HCT116 (cell line): ENCODE data around the gene TSC22D1. TPM values are rescaled to one million over a fixed set of nuclear protein-coding genes. Genes with fewer than 3 reads are reported as not detected.
A peak's percentile ranks its signal among the peaks of the same experiment; 100 is the strongest.

ENCODE experiments used
- ATAC-seq: fragments of 200-7000 bp; cut with Tn5 transposase; 2 replicates; pipeline ENCODE4 v1.9.1; 2020; ENCODE audit warnings: mild to moderate bottlenecking, moderate library complexity
- BruUV-seq: library from RNA; stranded (reverse); fragments of 400-500 nt; replicated peaks from 2 replicates; lab custom pipeline; 2021; lab: Mats Ljungman, UMichigan
- CTCF ChIA-PET: fragments of 300-600 bp; sonication (Branson Sonifier 250); formaldehyde crosslinking; loops from one replicate; lab custom pipeline; 2021; ENCODE audit warnings: antibody characterized with exemption; lab: Charles Lee
- POLR2A ChIA-PET: fragments of 300-600, 350-600 bp; sonication (Branson Sonifier 250); formaldehyde crosslinking; loops from one replicate; lab custom pipeline; 2021; ENCODE audit warnings: antibody characterized with exemption; lab: Charles Lee
- RAD21 ChIA-PET, 2 experiments: fragments of 300-600 bp; sonication (Branson Sonifier 250); formaldehyde crosslinking; loops; one replicate each; lab custom pipeline; 2023; ENCODE audit warnings: low total read pairs in 2 of 2; ENCODE audit not compliant: uncharacterized antibody in 2 of 2, unreplicated experiment in 2 of 2, low non-redundant PET in 1 of 2; lab: Charles Lee
- DNase-seq: peaks from one replicate; pipeline ENCODE4 v3.0.0-alpha.2; 2010; ENCODE audit warnings: low read depth, low spot score
- H2AFZ ChIP-seq: fragments of 200-600 bp; shearing (Covaris generic), sonication (generic); 2 replicates; pipeline ENCODE4 v1.6.1; 2017; ENCODE audit warnings: low read depth, mixed run types, mixed read lengths, antibody characterized with exemption, low read length; ENCODE audit not compliant: poor library complexity, severe bottlenecking
- H3K27ac ChIP-seq: 2 replicates; pipeline ENCODE4 v1.5.1; 2012; ENCODE audit warnings: low read depth, low read length
- H3K27me3 ChIP-seq: fragments of 200-600 bp; sonication (generic); 2 replicates; pipeline ENCODE4 v1.6.1; 2016; ENCODE audit warnings: mixed run types, low read length, mixed read lengths; ENCODE audit not compliant: insufficient read depth
- H3K36me3 ChIP-seq, 2 experiments: fragments of 200-500 bp in 1 of 2; fragments of 200-600 bp in 1 of 2; sonication (Bioruptor generic) in 1 of 2; sonication (generic) in 1 of 2; 2 replicates each; pipeline versions ENCODE4 v1.5.1 to v1.6.1; 2014 to 2016; ENCODE audit warnings: low read length in 2 of 2, inconsistent platforms in 1 of 2, mixed read lengths in 1 of 2, mixed run types in 1 of 2; ENCODE audit not compliant: insufficient read depth in 2 of 2, control insufficient read depth in 1 of 2
- H3K4me1 ChIP-seq, 2 experiments: fragments of 200-600 bp in 1 of 2; sonication (generic) in 1 of 2; 2 replicates each; pipeline versions ENCODE4 v1.5.1 to v1.6.1; 2012 to 2017; ENCODE audit warnings: low read length in 2 of 2, inconsistent platforms in 1 of 2, mild to moderate bottlenecking in 1 of 2, mixed read lengths in 1 of 2, mixed run types in 1 of 2, moderate library complexity in 1 of 2; ENCODE audit not compliant: insufficient read depth in 2 of 2, control insufficient read depth in 1 of 2
- H3K4me2 ChIP-seq: fragments of 200-600 bp; sonication (generic); 2 replicates; pipeline ENCODE4 v1.6.1; 2017; ENCODE audit warnings: mixed run types, low read length, mixed read lengths
- H3K4me3 ChIP-seq, 2 experiments: fragments of 200-600 bp in 1 of 2; sonication (generic) in 1 of 2; replicated peaks in 1 of 2; 2 replicates each; pipeline ENCODE4 v1.5.1; 2011 to 2016; ENCODE audit warnings: low read length in 2 of 2, control low read depth in 1 of 2, low read depth in 1 of 2, mild to moderate bottlenecking in 1 of 2, mixed read lengths in 1 of 2, mixed run types in 1 of 2
- H3K79me2 ChIP-seq: fragments of 200-600 bp; sonication (generic); 2 replicates; pipeline ENCODE4 v1.6.1; 2017; ENCODE audit warnings: mild to moderate bottlenecking, mixed run types, low read length, moderate library complexity, mixed read lengths; ENCODE audit not compliant: insufficient read depth
- H3K9ac ChIP-seq: fragments of 200-600 bp; sonication (generic); 2 replicates; pipeline ENCODE4 v1.6.1; 2016; ENCODE audit warnings: low read length, mixed read lengths
- H3K9me2 ChIP-seq: fragments of 200-600 bp; sonication (generic), shearing (Covaris generic); 2 replicates; pipeline ENCODE4 v1.6.1; 2017; ENCODE audit warnings: mixed run types, mild to moderate bottlenecking, moderate library complexity; ENCODE audit not compliant: insufficient read depth
- H3K9me3 ChIP-seq, 2 experiments: fragments of 200-500 bp in 1 of 2; fragments of 200-600 bp in 1 of 2; sonication (Bioruptor generic) in 1 of 2; sonication (generic) in 1 of 2; 2 replicates each; pipeline ENCODE4 v1.6.1; 2014 to 2017; ENCODE audit warnings: low read length in 2 of 2, mixed read lengths in 2 of 2, inconsistent platforms in 1 of 2, low read depth in 1 of 2, mild to moderate bottlenecking in 1 of 2, mixed run types in 1 of 2, moderate library complexity in 1 of 2; ENCODE audit not compliant: control insufficient read depth in 1 of 2, insufficient read depth in 1 of 2
- H4K20me1 ChIP-seq: fragments of 200-600 bp; sonication (generic), shearing (Covaris generic); 2 replicates; pipeline ENCODE4 v1.6.1; 2017; ENCODE audit warnings: mixed run types, mild to moderate bottlenecking, moderate library complexity; ENCODE audit not compliant: insufficient read depth
- CBX3 ChIP-seq: IDR thresholded peaks from 2 replicates; pipeline ENCODE4 v1.6.1; 2012; ENCODE audit warnings: low read depth
- CTCF ChIP-seq, 3 experiments: fragments of 200-600 bp in 1 of 3; sonication (generic) in 1 of 3; IDR thresholded peaks in 2 of 3; conservative IDR thresholded peaks in 1 of 3; 2 replicates each; pipeline ENCODE4 v1.5.1; 2012 to 2017; ENCODE audit warnings: low read depth in 2 of 3, low read length in 2 of 3, antibody characterized with exemption in 1 of 3, borderline replicate concordance in 1 of 3, control low read depth in 1 of 3, mild to moderate bottlenecking in 1 of 3, mixed read lengths in 1 of 3, mixed run types in 1 of 3, moderate library complexity in 1 of 3; ENCODE audit not compliant: insufficient read depth in 1 of 3
- EZH2phosphoT487 ChIP-seq: fragments of 200-600 bp; IDR thresholded peaks from 2 replicates; pipeline ENCODE4 v1.6.1; 2018; ENCODE audit warnings: antibody characterized with exemption, borderline replicate concordance
- MAX ChIP-seq: IDR thresholded peaks from 2 replicates; pipeline ENCODE4 v1.6.1; 2012
- POLR2AphosphoS5 ChIP-seq: IDR thresholded peaks from 2 replicates; pipeline ENCODE4 v1.6.1; 2011; ENCODE audit warnings: mild to moderate bottlenecking, low read depth, low read length, moderate library complexity
- SP1 ChIP-seq: IDR thresholded peaks from 2 replicates; pipeline ENCODE4 v1.6.1; 2012; ENCODE audit warnings: low read depth
- ZFX ChIP-seq: fragments of 450-650 bp; IDR thresholded peaks from 2 replicates; pipeline ENCODE4 v1.6.1; 2017
- ZNF274 ChIP-seq: fragments of 200-500 bp; sonication (Bioruptor generic); IDR thresholded peaks from 2 replicates; pipeline ENCODE4 v1.6.1; 2014; ENCODE audit warnings: mild to moderate bottlenecking, low read depth, low read length, inconsistent platforms
- intact Hi-C: fragments of 100-400 bp; cut with micrococcal nuclease; formaldehyde crosslinking; loops from 2 replicates; pipeline ENCODE4 v1.10.0; 2022
- total RNA-seq: library from RNA; stranded (reverse); gene quantifications from one replicate; pipeline ENCODE4 v1.2.1, GENCODE V29; 2021; ENCODE audit not compliant: unreplicated experiment
- TF ChIP-seq, protein P1 (sequence below): IDR thresholded peaks from 2 replicates; pipeline ENCODE4 v1.6.1; 2012; ENCODE audit warnings: low read depth

Gene TSC22D1
- total RNA-seq, 1 experiment from 2014 or later: 268 TPM

DNA sequence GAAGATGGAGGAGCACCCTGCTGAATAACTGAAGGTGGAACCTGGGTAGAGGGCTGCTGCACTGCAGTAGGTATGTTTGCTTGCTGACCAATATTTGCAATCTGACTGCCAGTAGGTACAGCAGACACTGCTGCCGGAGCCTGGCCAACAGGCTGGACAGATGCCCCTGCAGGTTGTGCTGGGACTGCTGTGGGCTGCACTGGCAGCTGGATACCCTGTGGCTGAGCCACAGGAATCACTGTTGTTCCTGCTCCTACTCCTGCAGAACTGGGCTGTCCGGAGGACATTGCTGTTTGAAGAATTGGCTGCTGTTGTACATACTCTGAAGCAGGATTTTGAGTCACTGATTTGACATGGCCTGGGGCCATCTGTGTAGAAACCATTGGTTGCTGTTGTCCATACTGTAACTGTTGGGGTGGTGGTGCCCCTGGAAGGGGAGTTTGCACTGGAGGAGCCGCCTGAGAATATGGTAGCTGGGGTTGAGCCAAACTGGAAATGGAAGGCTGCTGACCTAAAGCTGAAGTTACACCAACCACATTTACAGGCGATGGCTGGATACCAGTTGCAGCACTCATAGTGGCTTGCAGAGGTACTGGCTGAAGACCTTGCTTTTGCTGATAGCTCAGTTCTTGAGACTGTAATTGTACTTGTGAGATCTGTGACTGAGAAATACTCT is 2.2 kb downstream of the TSC22D1 start:
- DNase-seq (no peak), ATAC-seq (no peak)
- Histone ChIP-seq H3K4me2 (no peak overlapping the region), H2AFZ (no peak overlapping the region), H3K9me2 (no peaks in the 10 kb centered on the region), H4K20me1 (no peaks in the 10 kb centered on the region), H3K36me3 (peaks cover 0 to 7% of the 10 kb centered on the region in 2 experiments; a peak in 1 of 4 replicates), H3K9me3 (no peaks in the 10 kb centered on the region), H3K27me3 (no peaks in the 10 kb centered on the region), H3K79me2 (peaks cover 15% of the 10 kb centered on the region), H3K9ac (no peak overlapping the region), H3K4me1 (peaks cover 3 to 15% of the 10 kb centered on the region in 2 experiments; a peak in 3 of 4 replicates), H3K4me3 (no peak overlapping the region), H3K27ac (no peak overlapping the region)
- peak in 2 of 3 experiments; percentile 26 to 33; a peak in 2 of 6 replicates for TF ChIP-seq CTCF (IDR thresholded peaks at IDR 0.05 in 2 of 3, conservative IDR thresholded peaks at IDR 0.05 in 1 of 3; ENCODE audit: borderline replicate concordance in 1 of 3, insufficient read depth in 1 of 3, low read depth in 2 of 3, low read length in 2 of 3)
- no peak for TF ChIP-seq ZFX
- RAD21 ChIA-PET: no interaction called here
- BruUV-seq: no TSS peak
- POLR2A ChIA-PET: interaction anchor here (0.6 kb wide), 1 partner anchor 382 kb away, joined by 4 read pairs; no protein-coding TSS in a partner anchor
- intact Hi-C loops: no loop called here
- CTCF ChIA-PET: interaction anchor here (1.1 kb wide), 2 partner anchors 14 to 23 kb away, joined by 3 read pairs; no protein-coding TSS in a partner anchor

DNA sequence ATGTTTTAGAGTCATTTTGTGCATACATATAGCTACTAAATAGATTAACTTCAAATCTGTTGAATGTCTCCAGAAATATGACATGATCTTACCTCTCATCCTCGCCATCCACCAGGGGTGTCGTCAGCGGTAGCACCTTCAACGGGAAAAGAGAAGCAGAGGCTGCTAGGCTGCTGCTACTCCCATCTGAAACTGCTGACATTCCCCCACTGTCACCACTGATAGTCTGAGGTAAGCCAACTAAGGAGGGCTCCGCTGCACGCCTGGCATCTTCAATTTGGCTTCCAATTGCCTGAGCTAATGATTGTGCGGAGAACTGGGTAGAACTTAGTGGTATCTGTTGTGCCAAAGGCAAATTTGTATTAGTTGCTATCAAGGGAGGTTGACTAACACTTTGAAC is 3.1 kb downstream of the TSC22D1 start:
- Histone ChIP-seq H3K36me3 (peaks cover 0 to 7% of the 10 kb centered on the region in 2 experiments; a peak in 1 of 4 replicates), H4K20me1 (no peaks in the 10 kb centered on the region), H3K4me3 (no peak overlapping the region), H3K4me2 (no peak overlapping the region), H3K9ac (no peak overlapping the region), H3K79me2 (peaks cover 17% of the 10 kb centered on the region), H3K4me1 (peaks cover under 1 to 10% of the 10 kb centered on the region in 2 experiments; a peak in 3 of 4 replicates), H2AFZ (no peak overlapping the region), H3K27ac (no peak overlapping the region), H3K9me2 (no peaks in the 10 kb centered on the region), H3K27me3 (no peaks in the 10 kb centered on the region), H3K9me3 (no peaks in the 10 kb centered on the region)
- CTCF ChIA-PET: no interaction called here
- BruUV-seq: no TSS peak
- RAD21 ChIA-PET: no interaction called here
- intact Hi-C loops: no loop called here
- no peak for ATAC-seq
- no peak for DNase-seq
- POLR2A ChIA-PET: no interaction called here
- TF ChIP-seq, protein P1, sequence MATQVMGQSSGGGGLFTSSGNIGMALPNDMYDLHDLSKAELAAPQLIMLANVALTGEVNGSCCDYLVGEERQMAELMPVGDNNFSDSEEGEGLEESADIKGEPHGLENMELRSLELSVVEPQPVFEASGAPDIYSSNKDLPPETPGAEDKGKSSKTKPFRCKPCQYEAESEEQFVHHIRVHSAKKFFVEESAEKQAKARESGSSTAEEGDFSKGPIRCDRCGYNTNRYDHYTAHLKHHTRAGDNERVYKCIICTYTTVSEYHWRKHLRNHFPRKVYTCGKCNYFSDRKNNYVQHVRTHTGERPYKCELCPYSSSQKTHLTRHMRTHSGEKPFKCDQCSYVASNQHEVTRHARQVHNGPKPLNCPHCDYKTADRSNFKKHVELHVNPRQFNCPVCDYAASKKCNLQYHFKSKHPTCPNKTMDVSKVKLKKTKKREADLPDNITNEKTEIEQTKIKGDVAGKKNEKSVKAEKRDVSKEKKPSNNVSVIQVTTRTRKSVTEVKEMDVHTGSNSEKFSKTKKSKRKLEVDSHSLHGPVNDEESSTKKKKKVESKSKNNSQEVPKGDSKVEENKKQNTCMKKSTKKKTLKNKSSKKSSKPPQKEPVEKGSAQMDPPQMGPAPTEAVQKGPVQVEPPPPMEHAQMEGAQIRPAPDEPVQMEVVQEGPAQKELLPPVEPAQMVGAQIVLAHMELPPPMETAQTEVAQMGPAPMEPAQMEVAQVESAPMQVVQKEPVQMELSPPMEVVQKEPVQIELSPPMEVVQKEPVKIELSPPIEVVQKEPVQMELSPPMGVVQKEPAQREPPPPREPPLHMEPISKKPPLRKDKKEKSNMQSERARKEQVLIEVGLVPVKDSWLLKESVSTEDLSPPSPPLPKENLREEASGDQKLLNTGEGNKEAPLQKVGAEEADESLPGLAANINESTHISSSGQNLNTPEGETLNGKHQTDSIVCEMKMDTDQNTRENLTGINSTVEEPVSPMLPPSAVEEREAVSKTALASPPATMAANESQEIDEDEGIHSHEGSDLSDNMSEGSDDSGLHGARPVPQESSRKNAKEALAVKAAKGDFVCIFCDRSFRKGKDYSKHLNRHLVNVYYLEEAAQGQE: no peak
- TF ChIP-seq MAX (no peak), EZH2phosphoT487 (no peak), CBX3 (no peak), POLR2AphosphoS5 (no peak), CTCF (IDR thresholded peaks at IDR 0.05 in 2 of 3, conservative IDR thresholded peaks at IDR 0.05 in 1 of 3; ENCODE audit: borderline replicate concordance in 1 of 3, insufficient read depth in 1 of 3, low read depth in 2 of 3, low read length in 2 of 3) (no peak), SP1 (no peak), ZNF274 (no peak)
